HG02970 (cell line): Measurements from ENCODE around the gene PDE6H.

Experiments
- ATAC-seq: cut with Tn5 transposase; IDR thresholded peaks from one replicate; pipeline ENCODE4 v1.9.1; 2021; ENCODE audit warnings: mild to moderate bottlenecking, moderate library complexity, moderate number of reproducible peaks; ENCODE audit not compliant: unreplicated experiment, low FRiP score

PDE6H gene

GRCh38 chr12:14999021-14999694 lies 26.3 kb downstream of the PDE6H start:
- ATAC-seq, result no peak

- no peak for ATAC-seq
Measured at GRCh38 chr12:14999695-15000365, 27.0 kb downstream of the PDE6H start.

GRCh38 chr12:15000575-15000974 lies 27.7 kb downstream of the PDE6H start:
- no peak for ATAC-seq

- no peak for ATAC-seq
Measured at GRCh38 chr12:15001733-15002382, 29.0 kb downstream of the PDE6H start.

GRCh38 chr12:15004421-15004820 lies 31.6 kb downstream of the PDE6H start:
- ATAC-seq, result no peak

GRCh38 chr12:15005064-15005463 lies 32.2 kb downstream of the PDE6H start:
- no peak for ATAC-seq

GRCh38 chr12:15007551-15007950 lies 34.7 kb downstream of the PDE6H start:
- no peak for ATAC-seq

GRCh38 chr12:15011162-15011561 lies 38.3 kb downstream of the PDE6H start:
- ATAC-seq, result no peak

- no peak for ATAC-seq
Measured at GRCh38 chr12:15013634-15014179, 40.9 kb downstream of the PDE6H start.

- ATAC-seq, result no peak
Measured at GRCh38 chr12:15014708-15015107, 41.9 kb downstream of the PDE6H start.

- no peak for ATAC-seq
Measured at GRCh38 chr12:15015121-15015520, 42.3 kb downstream of the PDE6H start.

GRCh38 chr12:15020156-15020555 lies 47.3 kb downstream of the PDE6H start:
- no peak for ATAC-seq
